Measurements from ENCODE around the gene ITPK1. TPM values are rescaled to one million over a fixed set of nuclear protein-coding genes. Genes with fewer than 3 reads are reported as not detected.

ITPK1 gene
- total RNA-seq, 1 donor from 2014 or later = 24.3 TPM

Other genes starting within 250 kb of the ITPK1 start
- 37.9 TPM for gene CHGA, start 192.8 kb downstream of the ITPK1 start, total RNA-seq
- gene MOAP1, start 69.0 kb upstream of the ITPK1 start, total RNA-seq = 70.3 TPM
- 8.6 TPM for gene LYSET, start 69.4 kb upstream of the ITPK1 start, total RNA-seq
- 11.9 TPM for gene GON7, start 91.1 kb upstream of the ITPK1 start, total RNA-seq
- 56.6 TPM for gene UBR7, start 91.3 kb upstream of the ITPK1 start, total RNA-seq
- 55.7 TPM for gene BTBD7, start 217.1 kb upstream of the ITPK1 start, total RNA-seq
- not detected for gene COX8C, start 231.3 kb upstream of the ITPK1 start, total RNA-seq

Data from occipital lobe (tissue), 1 donor.